Lower lobe of right lung (tissue), 2 donors: ENCODE results near the gene ZNF148. TPM values are rescaled to one million over a fixed set of nuclear protein-coding genes. Genes with fewer than 3 reads are reported as not detected.

Experiments used
- ATAC-seq, 2 donors: fragments of 200-7000 bp; cut with Tn5 transposase; one replicate each; pipeline ENCODE4 v1.9.1; 2020 to 2022; ENCODE audit warnings: mild to moderate bottlenecking in 2 of 2, moderate library complexity in 2 of 2
- DNase-seq: peaks from one replicate; pipeline ENCODE4 v3.0.0-alpha.2; 2020
- H3K27ac ChIP-seq: fragments of 200-600 bp; one replicate; pipeline ENCODE4 v1.8.0; 2022
- H3K27me3 ChIP-seq: fragments of 200-600 bp; one replicate; pipeline ENCODE4 v1.8.0; 2022; ENCODE audit warnings: low read depth
- H3K36me3 ChIP-seq: fragments of 200-600 bp; one replicate; pipeline ENCODE4 v1.8.0; 2022; ENCODE audit warnings: mild to moderate bottlenecking
- H3K4me1 ChIP-seq: fragments of 200-600 bp; one replicate; pipeline ENCODE4 v1.8.0; 2022
- H3K4me3 ChIP-seq: fragments of 200-600 bp; one replicate; pipeline ENCODE4 v1.8.0; 2022; ENCODE audit warnings: mild to moderate bottlenecking
- H3K9me3 ChIP-seq: fragments of 200-600 bp; one replicate; pipeline ENCODE4 v1.8.0; 2022
- intact Hi-C: fragments of 100-400 bp; cut with DNase I; formaldehyde crosslinking; loops from one replicate; pipeline ENCODE4 v1.11.0; 2022
- total RNA-seq: library from RNA; stranded (reverse); fragmentation: NEBNext Ultra II Directional; extraction: Animal tissue kit (Norgen Biotek cat#: 25700); gene quantifications from one replicate; pipeline ENCODE4 v1.2.1, GENCODE V29; 2021
- TF ChIP-seq, protein P1 (sequence below): fragments of 200-600 bp; IDR thresholded peaks from one replicate; pipeline ENCODE4 v1.8.0; 2022; ENCODE audit warnings: antibody characterized with exemption, mild to moderate bottlenecking
- donor health status: DM: no; HTN: yes; CAD: no; lungs with severe emphysema.

The ZNF148 gene
- total RNA-seq, 1 donor from 2014 or later: 48.2 TPM

DNA sequence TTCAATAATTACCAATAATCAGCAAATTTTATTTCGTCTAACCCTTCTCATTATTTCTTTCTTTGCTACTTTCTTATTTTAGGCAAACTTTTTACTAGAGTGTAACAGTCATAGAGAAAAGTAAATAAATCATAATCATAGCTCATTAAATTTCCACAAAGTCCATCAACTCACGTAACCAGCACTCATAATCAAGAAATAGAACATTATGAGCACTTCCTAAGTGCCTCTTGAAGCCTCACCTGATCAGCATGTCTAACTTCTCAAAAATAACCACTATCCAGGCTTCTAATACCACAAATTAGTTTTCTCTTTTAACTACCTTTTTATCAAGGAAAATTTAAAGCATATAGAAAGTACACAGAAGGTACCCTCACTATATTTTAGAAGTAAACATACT, 124.2 kb downstream of the ZNF148 start:
- Histone ChIP-seq H3K36me3 (no peaks in the 10 kb centered on the region), H3K4me3 (no peak overlapping the region), H3K4me1 (no peaks in the 10 kb centered on the region), H3K27ac (no peak overlapping the region), H3K9me3 (no peaks in the 10 kb centered on the region), H3K27me3 (no peaks in the 10 kb centered on the region)
- DNase-seq (no peak), ATAC-seq (peak in 1 of 2 donors; percentile 60)
- TF ChIP-seq, protein P1, sequence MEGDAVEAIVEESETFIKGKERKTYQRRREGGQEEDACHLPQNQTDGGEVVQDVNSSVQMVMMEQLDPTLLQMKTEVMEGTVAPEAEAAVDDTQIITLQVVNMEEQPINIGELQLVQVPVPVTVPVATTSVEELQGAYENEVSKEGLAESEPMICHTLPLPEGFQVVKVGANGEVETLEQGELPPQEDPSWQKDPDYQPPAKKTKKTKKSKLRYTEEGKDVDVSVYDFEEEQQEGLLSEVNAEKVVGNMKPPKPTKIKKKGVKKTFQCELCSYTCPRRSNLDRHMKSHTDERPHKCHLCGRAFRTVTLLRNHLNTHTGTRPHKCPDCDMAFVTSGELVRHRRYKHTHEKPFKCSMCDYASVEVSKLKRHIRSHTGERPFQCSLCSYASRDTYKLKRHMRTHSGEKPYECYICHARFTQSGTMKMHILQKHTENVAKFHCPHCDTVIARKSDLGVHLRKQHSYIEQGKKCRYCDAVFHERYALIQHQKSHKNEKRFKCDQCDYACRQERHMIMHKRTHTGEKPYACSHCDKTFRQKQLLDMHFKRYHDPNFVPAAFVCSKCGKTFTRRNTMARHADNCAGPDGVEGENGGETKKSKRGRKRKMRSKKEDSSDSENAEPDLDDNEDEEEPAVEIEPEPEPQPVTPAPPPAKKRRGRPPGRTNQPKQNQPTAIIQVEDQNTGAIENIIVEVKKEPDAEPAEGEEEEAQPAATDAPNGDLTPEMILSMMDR: no peak
- intact Hi-C loops: no loop called here

DNA sequence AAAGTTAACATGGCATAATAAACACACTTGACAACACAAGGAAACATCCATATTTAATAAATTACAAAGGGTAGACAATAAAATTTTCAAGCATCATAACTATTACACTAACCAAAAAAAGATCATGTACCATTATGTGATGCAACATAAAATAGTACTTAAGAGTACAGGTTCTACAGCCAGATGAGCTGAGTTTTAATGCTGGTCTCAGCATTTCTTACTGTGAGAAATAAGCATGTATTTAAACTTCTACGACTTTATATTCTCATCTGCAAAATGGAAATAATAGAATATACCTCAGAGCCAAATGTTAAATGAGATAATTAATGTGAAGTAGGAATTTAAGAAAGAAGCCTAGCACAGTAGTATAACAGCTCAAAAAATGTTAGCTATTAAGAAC, 128.9 kb downstream of the ZNF148 start:
- DNase-seq: no peak
- H3K4me1 ChIP-seq: no peaks in the 10 kb centered on the region
- no peak for ATAC-seq
- no peaks in the 10 kb centered on the region for H3K36me3 ChIP-seq
- no peak overlapping the region for H3K4me3 ChIP-seq
- intact Hi-C loops: no loop called here
- H3K27ac ChIP-seq: no peak overlapping the region
- TF ChIP-seq, protein P1: no peak
- H3K9me3 ChIP-seq: no peaks in the 10 kb centered on the region
- no peaks in the 10 kb centered on the region for H3K27me3 ChIP-seq

DNA sequence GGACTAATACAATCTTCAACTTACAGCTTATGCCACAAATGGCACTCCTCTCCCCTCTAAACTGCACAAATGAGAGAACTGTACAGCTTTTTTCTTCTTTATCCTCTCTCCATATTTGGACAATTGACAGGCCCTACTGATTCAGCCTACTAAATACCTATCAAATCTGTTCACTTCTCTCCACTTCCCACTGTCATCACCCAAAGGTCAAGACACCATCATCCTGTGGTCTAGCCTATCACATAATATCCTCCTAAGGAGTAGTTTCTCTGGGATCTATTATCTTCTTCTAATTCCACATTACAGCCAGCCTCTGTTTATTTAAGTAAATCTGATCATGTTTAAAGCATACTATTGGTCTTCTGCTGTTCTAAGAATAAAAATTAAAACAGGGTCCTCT, 129.6 kb downstream of the ZNF148 start:
- no peaks in the 10 kb centered on the region for H3K9me3 ChIP-seq
- no peak overlapping the region for H3K4me3 ChIP-seq
- TF ChIP-seq, protein P1: no peak
- H3K36me3 ChIP-seq: no peaks in the 10 kb centered on the region
- intact Hi-C loops: no loop called here
- no peak overlapping the region for H3K27ac ChIP-seq
- peaks cover 6% of the 10 kb centered on the region for H3K4me1 ChIP-seq
- H3K27me3 ChIP-seq: no peaks in the 10 kb centered on the region
- DNase-seq (no peak), ATAC-seq (no peak)

DNA sequence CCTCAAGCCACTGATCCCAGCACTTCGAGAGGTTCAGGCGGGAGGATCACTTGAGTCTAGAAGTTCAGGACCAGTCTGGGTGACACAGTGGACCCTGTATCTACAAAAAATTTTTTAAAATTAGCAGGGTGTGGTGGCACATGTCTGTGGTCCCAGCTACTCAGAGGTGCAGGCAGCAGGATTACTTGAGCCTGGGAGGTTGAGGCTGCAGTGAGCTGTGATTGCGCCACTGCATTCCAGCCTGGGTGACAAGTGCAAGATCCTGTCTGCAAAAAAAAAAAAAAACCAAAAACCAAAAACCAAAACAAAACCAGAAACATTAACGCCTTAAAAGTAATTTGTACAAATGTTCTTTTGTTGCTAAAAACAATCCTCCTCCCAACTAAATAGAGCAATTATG, 134.6 kb downstream of the ZNF148 start:
- DNase-seq (peak; percentile 66), ATAC-seq (peak; percentile 62 to 83)
- peaks cover 11% of the 10 kb centered on the region for H3K4me1 ChIP-seq
- intact Hi-C loops: no loop called here
- no peaks in the 10 kb centered on the region for H3K27me3 ChIP-seq
- H3K36me3 ChIP-seq: no peaks in the 10 kb centered on the region
- no peak overlapping the region for H3K27ac ChIP-seq
- no peak overlapping the region for H3K4me3 ChIP-seq
- TF ChIP-seq, protein P1: no peak
- no peaks in the 10 kb centered on the region for H3K9me3 ChIP-seq

DNA sequence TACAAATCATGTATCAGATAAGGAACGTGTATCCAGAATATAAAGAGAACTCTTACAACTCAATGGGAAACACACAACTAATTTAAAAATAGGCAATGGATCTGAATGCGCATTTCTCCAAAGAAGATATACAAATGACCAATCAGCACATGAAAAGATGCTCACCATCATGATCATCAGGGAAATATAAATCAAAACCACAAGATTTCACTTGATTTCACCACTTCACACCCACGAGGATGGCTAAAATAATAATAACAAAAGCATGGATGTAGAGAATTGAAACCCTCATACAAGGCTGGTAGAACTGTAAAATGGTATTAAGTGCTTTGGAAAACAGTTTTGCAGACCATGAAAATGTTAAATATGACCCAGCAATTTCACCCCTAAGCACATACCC, 135.9 kb downstream of the ZNF148 start:
- Histone ChIP-seq H3K36me3 (no peaks in the 10 kb centered on the region), H3K27ac (no peak overlapping the region), H3K27me3 (no peaks in the 10 kb centered on the region), H3K4me3 (no peak overlapping the region), H3K9me3 (no peaks in the 10 kb centered on the region), H3K4me1 (peaks cover 11% of the 10 kb centered on the region)
- intact Hi-C loops: no loop called here
- DNase-seq (no peak), ATAC-seq (no peak)
- TF ChIP-seq, protein P1: no peak

DNA sequence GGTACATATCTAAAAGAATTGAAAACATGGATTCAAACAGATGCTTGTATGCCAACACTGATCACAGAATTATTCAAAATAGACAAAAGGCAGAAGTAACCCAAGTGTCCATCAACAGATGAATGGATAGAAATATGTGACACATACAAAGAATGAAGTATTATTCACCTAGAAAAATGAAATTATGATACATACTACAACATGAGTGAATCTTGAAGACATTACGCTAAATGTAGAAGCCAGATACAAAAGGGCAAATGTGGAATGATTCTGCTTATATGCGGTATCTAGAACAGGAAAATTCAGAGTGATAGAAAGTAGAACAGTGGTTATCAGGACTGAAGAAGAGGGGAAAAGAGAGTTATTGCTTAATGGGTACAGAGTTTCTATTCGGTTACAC, 136.4 kb downstream of the ZNF148 start:
- Histone ChIP-seq H3K9me3 (no peaks in the 10 kb centered on the region), H3K27me3 (no peaks in the 10 kb centered on the region), H3K36me3 (peaks cover under 1% of the 10 kb centered on the region), H3K27ac (no peak overlapping the region), H3K4me3 (no peak overlapping the region), H3K4me1 (peaks cover 11% of the 10 kb centered on the region)
- intact Hi-C loops: no loop called here
- ATAC-seq (no peak), DNase-seq (no peak)
- TF ChIP-seq, protein P1: no peak
